Hepatocyte (in vitro differentiated cells): Measurements from ENCODE around the gene KCNQ4.

ENCODE experiments used
- EZH2 ChIP-seq: fragments of 200-600 bp; sonication (generic); IDR thresholded peaks from 2 replicates; pipeline ENCODE4 v1.6.1; 2016; ENCODE audit warnings: antibody characterized with exemption, mild to moderate bottlenecking, borderline replicate concordance
- EZH2phosphoT487 ChIP-seq: fragments of 200-600 bp; sonication (generic); IDR thresholded peaks from one replicate; pipeline ENCODE4 v1.6.1; 2018; ENCODE audit warnings: antibody characterized with exemption, mild to moderate bottlenecking, low read depth, moderate library complexity; ENCODE audit not compliant: unreplicated experiment, severe bottlenecking
- TF ChIP-seq, protein P1 (sequence below): fragments of 200-600 bp; sonication (generic); IDR thresholded peaks from 2 replicates; pipeline ENCODE4 v1.5.1; 2016; ENCODE audit warnings: antibody characterized with exemption, mild to moderate bottlenecking; ENCODE audit not compliant: poor library complexity

DNA sequence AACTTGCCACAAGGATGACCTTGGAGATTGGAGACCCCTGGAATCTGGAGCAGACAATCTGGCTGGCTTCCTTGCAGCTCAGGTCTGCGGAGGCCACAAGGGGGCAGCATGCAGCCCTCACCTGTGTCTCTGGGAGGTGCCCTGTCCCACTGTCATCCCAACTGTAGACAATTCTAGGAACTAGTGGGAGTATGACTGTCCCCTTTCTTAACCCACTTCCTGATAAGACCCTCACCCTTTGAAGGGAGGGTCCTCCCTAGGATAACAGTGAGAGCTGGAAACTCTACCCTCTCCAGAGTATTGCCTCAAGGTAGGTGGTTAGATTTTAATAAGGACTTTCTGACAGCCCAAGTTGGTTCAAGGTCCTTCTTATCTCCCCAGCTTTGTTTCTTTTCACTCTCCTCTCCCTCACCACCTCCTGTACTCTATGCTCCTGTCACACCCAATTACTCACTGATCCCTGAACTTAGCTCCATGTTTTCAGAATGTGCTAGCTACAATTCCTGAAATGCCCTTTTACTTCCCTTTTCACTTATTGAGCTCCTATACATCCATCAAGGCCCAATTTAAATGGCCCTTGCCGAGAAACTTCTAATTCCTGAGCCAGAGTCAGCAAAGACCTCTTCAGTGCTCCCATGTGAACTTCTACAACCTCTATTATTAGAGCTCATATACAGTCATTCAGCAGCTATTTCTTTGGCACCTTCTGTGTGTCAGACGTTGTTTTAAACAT, 9.2 kb upstream of the KCNQ4 start:
- TF ChIP-seq, protein P1, sequence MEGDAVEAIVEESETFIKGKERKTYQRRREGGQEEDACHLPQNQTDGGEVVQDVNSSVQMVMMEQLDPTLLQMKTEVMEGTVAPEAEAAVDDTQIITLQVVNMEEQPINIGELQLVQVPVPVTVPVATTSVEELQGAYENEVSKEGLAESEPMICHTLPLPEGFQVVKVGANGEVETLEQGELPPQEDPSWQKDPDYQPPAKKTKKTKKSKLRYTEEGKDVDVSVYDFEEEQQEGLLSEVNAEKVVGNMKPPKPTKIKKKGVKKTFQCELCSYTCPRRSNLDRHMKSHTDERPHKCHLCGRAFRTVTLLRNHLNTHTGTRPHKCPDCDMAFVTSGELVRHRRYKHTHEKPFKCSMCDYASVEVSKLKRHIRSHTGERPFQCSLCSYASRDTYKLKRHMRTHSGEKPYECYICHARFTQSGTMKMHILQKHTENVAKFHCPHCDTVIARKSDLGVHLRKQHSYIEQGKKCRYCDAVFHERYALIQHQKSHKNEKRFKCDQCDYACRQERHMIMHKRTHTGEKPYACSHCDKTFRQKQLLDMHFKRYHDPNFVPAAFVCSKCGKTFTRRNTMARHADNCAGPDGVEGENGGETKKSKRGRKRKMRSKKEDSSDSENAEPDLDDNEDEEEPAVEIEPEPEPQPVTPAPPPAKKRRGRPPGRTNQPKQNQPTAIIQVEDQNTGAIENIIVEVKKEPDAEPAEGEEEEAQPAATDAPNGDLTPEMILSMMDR = peak; percentile 63
- no peak for TF ChIP-seq EZH2phosphoT487
- no peak for TF ChIP-seq EZH2
